Non-pigmented ciliary epithelial cell (primary cell): ENCODE data around the gene TMEM45B.
A peak's percentile ranks its signal among the peaks of the same experiment; 100 is the strongest.
"Not testable (repeated sequence)": the region's sequence is repeated elsewhere in the genome, so short reads cannot be mapped to it uniquely, and the experiment has no call there.

Source experiments
- DNase-seq: peaks from one replicate; pipeline ENCODE4 v3.0.0-alpha.2; 2010; ENCODE audit warnings: low read depth

Gene TMEM45B

GRCh38 chr11:129853518-129854231 is 38.0 kb downstream of the TMEM45B start:
- no peak for DNase-seq

- DNase-seq, result no peak
These were observed 38.7 kb downstream of the TMEM45B start for GRCh38 chr11:129854232-129854805.

GRCh38 chr11:129855086-129855485 is 39.4 kb downstream of the TMEM45B start:
- DNase-seq, result no peak

- no peak for DNase-seq
These were observed 40.4 kb downstream of the TMEM45B start for GRCh38 chr11:129856036-129856435.

GRCh38 chr11:129861702-129862522 is 46.3 kb downstream of the TMEM45B start:
- DNase-seq, result peak; percentile 92

DNA sequence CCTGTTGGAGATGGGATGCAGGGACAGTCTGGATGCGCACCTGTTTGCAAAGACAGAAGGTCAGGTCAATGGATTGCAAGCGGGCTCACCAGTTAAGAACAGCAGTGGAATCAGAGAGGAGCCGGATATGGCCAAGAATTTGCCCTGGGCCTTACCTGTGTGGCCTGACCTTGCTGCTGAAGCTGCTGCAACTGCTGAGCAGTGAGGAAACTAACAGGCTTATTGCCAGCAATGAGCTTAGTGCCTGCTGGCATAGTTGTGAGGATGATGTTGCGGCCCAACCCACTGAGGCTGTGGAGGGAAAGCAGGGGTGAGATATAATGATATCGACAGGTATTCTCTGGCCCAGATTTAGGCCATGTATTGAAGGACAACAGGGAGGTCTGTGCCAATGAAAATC is 49.2 kb downstream of the TMEM45B start:
- no peak for DNase-seq

DNA sequence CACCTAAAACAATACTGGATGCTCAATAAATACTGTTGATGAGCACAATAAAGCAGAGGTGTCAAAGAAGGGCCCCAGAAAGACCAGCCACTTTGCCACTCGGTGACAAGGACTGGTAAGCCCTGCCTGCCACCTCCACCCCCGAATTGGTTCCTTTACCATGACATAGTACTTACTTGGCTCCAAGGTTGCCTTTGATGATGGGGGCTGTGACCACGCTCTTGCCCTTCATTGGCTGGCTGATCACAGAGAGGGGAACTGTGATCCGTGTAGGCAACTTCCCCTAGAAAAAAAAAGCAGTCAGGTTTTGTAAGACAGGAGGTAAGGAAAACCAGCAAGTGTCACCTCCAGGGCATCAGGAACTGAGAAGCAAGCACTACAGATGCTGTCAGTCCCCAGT is 50.1 kb downstream of the TMEM45B start:
- no peak for DNase-seq

DNA sequence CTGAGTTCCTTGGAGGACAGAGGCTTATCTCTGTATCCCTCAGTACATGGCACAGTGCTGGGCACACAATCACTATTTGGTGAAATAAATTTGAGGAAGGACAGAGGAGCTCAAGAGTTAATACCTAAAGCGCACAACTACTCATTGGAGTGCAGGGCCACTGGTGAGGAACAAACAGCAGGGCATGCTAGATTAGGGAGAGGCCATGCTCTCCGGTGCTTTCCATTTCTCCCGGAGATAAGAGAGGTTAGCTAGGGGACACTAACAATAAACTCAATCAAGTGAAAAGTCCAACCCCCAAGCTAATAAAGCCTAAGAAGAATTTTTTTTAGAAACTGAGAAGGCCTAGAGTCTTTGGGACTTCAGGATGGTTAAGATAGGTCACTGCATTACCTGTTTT is 50.7 kb downstream of the TMEM45B start:
- DNase-seq, result no peak

DNA sequence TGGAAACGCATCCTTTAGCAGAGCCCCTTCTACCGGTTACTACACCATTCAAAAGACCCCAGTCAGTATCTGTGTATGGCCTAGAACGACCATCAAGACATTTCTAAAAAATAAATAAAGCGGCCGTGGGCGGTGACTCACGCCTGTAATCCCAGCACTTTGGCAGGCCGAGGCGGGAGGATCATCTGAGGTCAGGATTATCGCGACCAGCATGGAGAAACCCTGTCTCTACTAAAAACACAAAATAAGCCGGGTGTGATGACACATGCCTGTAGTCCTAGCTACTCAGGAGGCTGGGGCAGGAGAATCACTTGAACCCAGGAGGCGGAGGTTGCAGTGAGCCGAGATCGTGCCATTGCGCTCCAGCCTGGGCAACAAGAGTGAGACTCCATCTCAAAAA is 53.0 kb downstream of the TMEM45B start:
- DNase-seq, result not testable (repeated sequence)

GRCh38 chr11:129871914-129872313 is 56.3 kb downstream of the TMEM45B start:
- DNase-seq, result no peak

- no peak for DNase-seq
These were observed 64.7 kb downstream of the TMEM45B start for GRCh38 chr11:129880311-129880710.

DNA sequence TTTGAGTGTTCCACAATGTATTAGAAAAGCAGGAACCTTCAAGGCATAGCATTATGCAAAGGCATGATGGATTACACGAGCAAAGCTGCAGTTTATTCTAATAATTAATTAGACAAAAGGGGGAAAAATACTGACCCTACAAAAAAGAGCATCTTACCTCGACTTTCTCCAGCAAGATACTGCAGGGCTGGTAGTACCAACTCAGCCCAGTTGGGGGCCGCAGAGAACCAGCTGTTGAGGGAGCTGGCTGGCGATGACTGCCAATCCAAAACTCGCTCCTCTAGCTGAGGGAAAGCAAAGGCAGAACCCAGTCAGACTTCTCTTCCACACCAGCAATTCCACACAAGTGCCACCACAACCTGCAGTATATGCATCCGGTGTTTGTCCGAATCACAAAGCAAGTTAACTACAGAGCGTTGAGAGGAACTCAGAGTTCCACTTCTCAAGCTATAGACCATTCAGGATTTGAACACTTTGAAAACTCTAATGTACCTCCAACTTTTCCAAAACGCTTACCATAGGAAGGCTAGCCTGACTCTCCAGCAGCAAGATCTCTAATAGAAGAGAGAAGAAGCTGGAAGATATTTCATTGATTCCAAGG is 66.0 kb downstream of the TMEM45B start:
- DNase-seq, result no peak

DNA sequence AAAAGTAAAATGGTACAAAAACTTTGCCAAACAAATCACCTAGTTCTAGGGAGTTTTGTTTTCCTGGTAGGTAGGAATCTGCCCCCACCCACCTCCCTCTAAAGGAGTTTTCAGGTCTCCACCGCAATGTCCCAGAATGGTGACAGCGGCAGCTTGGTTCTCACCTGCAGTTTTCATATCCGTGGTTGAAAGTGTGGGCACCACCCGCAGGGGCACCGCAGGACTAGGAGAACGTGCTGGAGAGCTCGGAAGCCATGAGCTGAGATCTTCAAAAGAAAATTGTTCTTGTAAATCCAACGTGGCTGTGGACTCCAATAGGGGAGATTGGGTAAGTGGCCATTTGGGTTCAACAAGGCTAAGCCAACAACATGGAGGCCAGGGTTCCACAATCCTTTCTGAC is 68.9 kb downstream of the TMEM45B start:
- DNase-seq, result no peak

DNA sequence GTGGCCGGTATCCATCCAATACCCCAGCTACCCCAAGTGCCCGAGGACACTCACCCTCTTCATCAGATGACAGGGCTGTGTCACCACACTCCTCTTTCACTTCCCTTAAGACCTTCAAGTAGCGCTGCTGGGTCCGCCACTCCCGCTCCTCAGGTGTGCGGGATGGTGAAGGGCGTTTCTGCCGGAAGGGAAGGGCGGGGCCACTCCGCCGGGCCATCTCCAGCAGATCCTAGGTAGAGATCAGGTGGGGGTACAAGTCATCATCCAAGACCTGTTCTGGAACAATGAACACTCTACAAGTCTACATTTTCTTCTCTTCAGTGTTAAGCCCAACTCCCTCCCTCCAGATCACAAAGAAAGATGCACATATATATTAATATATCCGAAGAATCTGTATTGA is 69.7 kb downstream of the TMEM45B start:
- no peak for DNase-seq

- no peak for DNase-seq
These were observed 72.8 kb downstream of the TMEM45B start for GRCh38 chr11:129888451-129888850.

GRCh38 chr11:129894278-129895125 is 78.9 kb downstream of the TMEM45B start:
- DNase-seq, result no peak

DNA sequence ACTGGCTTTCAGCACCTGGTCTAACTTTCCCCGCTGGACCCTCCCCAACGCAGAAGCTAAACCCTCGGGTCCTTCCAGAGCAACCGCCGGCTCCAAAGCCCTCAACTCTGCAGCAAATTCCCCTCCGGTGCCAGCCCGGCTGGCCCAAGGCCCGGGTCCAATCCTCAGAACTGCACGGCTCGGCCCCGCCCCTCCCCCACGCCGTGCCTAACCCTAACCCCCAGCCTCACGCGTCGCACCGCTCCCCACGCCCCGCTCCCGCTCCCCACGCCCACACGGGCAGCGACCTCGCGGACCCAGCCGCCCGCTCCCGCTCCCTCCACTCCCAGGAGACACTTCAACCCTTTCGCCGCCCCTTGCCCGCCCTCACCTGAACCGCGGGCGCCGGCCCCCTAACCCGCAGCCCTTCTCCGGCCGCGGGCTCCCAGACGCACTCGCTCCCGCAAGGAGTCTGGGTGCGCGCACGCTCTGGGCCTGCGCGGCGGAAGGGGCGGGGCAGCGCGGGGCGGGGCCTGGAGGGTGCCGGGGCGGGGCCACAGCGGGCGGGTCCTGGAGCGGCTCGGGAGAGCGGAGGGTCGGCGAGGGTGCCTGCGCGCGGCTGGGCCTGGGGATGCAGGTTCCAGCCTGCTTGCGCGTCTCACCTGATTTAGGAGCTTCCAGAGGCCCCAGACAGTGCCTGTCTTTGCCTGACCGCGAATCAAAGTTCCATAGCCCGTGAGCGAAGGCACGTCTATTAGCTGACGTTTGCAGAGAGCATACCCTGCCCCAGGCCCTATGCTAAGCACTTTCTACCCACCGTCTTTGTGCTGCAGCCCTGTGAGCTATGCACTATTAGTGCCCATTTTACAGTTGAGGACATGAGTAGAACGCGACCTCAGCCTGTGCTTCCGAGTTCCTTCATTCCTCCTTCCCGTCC is 79.7 kb downstream of the TMEM45B start, which contains the start of gene NFRKB:
Gene NFRKB (minus strand): TSS at position 453 of the 916 bp plus-strand sequence. CDS start 2,729 bp downstream, outside the sequence.
- no peak for DNase-seq

DNA sequence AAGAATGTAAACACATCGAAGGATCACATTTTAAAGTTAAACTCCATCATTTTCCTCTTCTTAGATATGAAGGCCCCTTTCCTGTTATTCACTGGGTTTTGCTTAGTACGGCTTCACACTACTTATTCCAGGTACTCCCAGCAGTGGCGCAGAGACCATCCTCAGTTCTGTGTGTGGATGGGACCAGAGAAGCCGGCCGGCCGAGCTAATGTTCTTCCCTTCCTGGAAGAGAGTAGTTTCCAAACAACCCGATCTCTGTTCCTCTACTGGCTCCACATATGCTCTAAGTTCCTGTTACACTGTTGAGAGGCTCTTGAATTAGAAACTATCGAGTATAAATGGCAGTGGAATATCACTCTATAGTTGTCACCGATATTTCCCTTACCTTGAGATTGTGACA is 80.4 kb downstream of the TMEM45B start:
- no peak for DNase-seq

- no peak for DNase-seq
These were observed 89.8 kb downstream of the TMEM45B start for GRCh38 chr11:129905402-129905801.
